Measurements from ENCODE around the gene ID3.

Gene ID3

DNA sequence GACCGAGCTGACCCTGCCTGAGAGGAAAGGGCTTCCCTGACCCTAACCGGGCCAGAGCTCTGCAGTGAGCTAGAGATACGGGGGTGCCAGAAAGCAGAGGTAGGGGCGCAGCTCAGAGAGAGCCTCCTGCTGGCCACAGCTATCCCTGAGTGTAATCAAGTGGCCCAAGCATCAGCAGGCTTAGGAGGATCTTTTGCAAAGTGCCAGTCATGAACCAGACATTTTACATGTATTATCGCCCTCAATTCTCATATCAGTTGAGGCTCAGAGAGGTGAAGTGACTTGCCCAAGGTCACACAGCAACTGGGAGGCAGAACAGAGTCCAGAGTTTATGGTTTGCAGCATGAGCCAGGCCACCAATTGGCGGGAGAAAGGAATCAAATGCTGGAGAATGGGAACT is 7.0 kb upstream of the ID3 start:
- Histone ChIP-seq H3K27me3 (ENCODE audit: control insufficient read depth, low read length) (0 out of 2 replicates have a peak, but pooled peaks cover 4% of the 10 kb centered on the region), H3K36me3 (ENCODE audit: control insufficient read depth, low read length) (no peaks in the 10 kb centered on the region), H3K79me2 (ENCODE audit: control insufficient read depth, low read length) (no peaks in the 10 kb centered on the region), H3K9me3 (ENCODE audit: control insufficient read depth, insufficient read depth, low read length) (no peaks in the 10 kb centered on the region), H3K9me2 (replicated peaks; ENCODE audit: control insufficient read depth, low read length) (no peaks in the 10 kb centered on the region), H4K20me1 (ENCODE audit: control insufficient read depth, insufficient read depth, low read depth, low read length) (no peaks in the 10 kb centered on the region), H3F3A (ENCODE audit: control insufficient read depth, insufficient read depth) (peaks cover 30% of the 10 kb centered on the region), H3K4me1 (ENCODE audit: control insufficient read depth, low read length) (peaks cover 71% of the 10 kb centered on the region), H3K4me3 (ENCODE audit: low read length) (no peak overlapping the region), H3K4me2 (ENCODE audit: low read length) (no peak overlapping the region), H3K27ac (ENCODE audit: low read depth, low read length) (no peak overlapping the region)
- TF ChIP-seq, protein P1, sequence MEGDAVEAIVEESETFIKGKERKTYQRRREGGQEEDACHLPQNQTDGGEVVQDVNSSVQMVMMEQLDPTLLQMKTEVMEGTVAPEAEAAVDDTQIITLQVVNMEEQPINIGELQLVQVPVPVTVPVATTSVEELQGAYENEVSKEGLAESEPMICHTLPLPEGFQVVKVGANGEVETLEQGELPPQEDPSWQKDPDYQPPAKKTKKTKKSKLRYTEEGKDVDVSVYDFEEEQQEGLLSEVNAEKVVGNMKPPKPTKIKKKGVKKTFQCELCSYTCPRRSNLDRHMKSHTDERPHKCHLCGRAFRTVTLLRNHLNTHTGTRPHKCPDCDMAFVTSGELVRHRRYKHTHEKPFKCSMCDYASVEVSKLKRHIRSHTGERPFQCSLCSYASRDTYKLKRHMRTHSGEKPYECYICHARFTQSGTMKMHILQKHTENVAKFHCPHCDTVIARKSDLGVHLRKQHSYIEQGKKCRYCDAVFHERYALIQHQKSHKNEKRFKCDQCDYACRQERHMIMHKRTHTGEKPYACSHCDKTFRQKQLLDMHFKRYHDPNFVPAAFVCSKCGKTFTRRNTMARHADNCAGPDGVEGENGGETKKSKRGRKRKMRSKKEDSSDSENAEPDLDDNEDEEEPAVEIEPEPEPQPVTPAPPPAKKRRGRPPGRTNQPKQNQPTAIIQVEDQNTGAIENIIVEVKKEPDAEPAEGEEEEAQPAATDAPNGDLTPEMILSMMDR (IDR thresholded peaks at IDR 0.05; ENCODE audit: low read depth, low read length, poor library complexity, severe bottlenecking), result peak; percentile 55
- TF ChIP-seq EZH2phosphoT487 (IDR thresholded peaks at IDR 0.05; ENCODE audit: borderline replicate concordance, low read length), result no peak

DNA sequence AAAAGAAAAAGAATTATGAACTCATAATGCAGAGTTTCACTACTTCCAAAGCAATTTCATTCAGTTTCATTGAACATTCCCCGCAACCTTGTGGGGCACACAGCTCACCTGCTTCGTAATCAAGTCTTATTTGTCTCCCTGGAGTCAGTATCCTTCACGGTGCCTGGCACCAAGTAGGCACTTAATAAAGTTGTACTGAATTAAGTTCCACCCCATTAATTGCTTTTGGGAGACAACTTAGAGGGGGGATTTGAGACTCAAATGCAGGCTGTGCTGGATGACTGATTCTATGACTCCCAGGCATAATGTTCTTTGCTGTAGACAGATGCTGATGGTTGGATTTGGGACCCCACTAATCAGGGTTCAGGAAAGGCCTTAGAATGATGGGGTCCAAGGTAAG is 6.5 kb upstream of the ID3 start:
- Histone ChIP-seq H3K4me3 (ENCODE audit: low read length) (no peak overlapping the region), H4K20me1 (ENCODE audit: control insufficient read depth, insufficient read depth, low read depth, low read length) (no peaks in the 10 kb centered on the region), H3K79me2 (ENCODE audit: control insufficient read depth, low read length) (no peaks in the 10 kb centered on the region), H3K36me3 (ENCODE audit: control insufficient read depth, low read length) (no peaks in the 10 kb centered on the region), H3F3A (ENCODE audit: control insufficient read depth, insufficient read depth) (peaks cover 35% of the 10 kb centered on the region), H3K9me2 (replicated peaks; ENCODE audit: control insufficient read depth, low read length) (no peaks in the 10 kb centered on the region), H3K9me3 (ENCODE audit: control insufficient read depth, insufficient read depth, low read length) (no peaks in the 10 kb centered on the region), H3K27ac (ENCODE audit: low read depth, low read length) (no peak overlapping the region), H3K4me1 (ENCODE audit: control insufficient read depth, low read length) (peaks cover 74% of the 10 kb centered on the region), H3K4me2 (ENCODE audit: low read length) (no peak overlapping the region), H3K27me3 (ENCODE audit: control insufficient read depth, low read length) (0 out of 2 replicates have a peak, but pooled peaks cover 4% of the 10 kb centered on the region)
- TF ChIP-seq EZH2phosphoT487 (IDR thresholded peaks at IDR 0.05; ENCODE audit: borderline replicate concordance, low read length), result no peak
- TF ChIP-seq, protein P1 (IDR thresholded peaks at IDR 0.05; ENCODE audit: low read depth, low read length, poor library complexity, severe bottlenecking), result no peak

DNA sequence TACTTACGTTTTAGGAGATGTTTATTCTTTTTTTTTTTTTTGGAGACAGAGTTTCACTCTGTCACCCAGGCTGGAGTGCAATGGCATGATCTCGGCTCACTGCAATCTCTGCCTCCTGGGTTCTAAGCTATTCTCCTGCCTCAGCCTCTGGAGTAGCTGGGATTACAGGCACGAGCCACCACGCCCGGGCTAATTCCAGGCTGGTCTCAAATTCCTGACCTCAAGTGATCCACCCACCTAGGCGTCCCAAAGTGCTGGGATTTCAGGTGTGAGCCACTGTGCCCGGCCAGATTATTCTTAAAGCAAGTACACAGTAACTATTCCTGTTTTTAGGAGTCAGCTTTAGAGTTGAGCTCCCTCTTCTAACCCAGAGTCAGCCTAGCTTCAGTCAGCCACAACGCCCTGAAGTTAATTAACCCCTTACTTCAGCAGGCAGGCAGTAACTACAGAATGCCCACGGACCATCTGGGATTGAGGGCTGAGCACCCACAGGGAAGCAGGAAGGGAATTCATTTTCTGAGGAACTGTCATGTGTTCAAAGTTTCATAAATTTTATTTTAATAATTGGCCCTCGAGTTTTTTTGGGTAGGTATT is 5.3 kb upstream of the ID3 start:
- Histone ChIP-seq H3K27me3 (ENCODE audit: control insufficient read depth, low read length) (peaks cover 4% of the 10 kb centered on the region; the same call in 1 of the 2 replicates), H3K4me2 (ENCODE audit: low read length) (no peak overlapping the region), H3K79me2 (ENCODE audit: control insufficient read depth, low read length) (peaks cover 3% of the 10 kb centered on the region; the same call in 1 of the 2 replicates), H3K4me1 (ENCODE audit: control insufficient read depth, low read length) (peaks cover 80% of the 10 kb centered on the region), H3K9me2 (replicated peaks; ENCODE audit: control insufficient read depth, low read length) (no peaks in the 10 kb centered on the region), H3K27ac (ENCODE audit: low read depth, low read length) (no peak overlapping the region), H3F3A (ENCODE audit: control insufficient read depth, insufficient read depth) (peaks cover 35% of the 10 kb centered on the region), H3K36me3 (ENCODE audit: control insufficient read depth, low read length) (no peaks in the 10 kb centered on the region), H3K4me3 (ENCODE audit: low read length) (no peak overlapping the region), H3K9me3 (ENCODE audit: control insufficient read depth, insufficient read depth, low read length) (no peaks in the 10 kb centered on the region), H4K20me1 (ENCODE audit: control insufficient read depth, insufficient read depth, low read depth, low read length) (no peaks in the 10 kb centered on the region)
- no peak for TF ChIP-seq EZH2phosphoT487 (IDR thresholded peaks at IDR 0.05; ENCODE audit: borderline replicate concordance, low read length)
- TF ChIP-seq, protein P1 (IDR thresholded peaks at IDR 0.05; ENCODE audit: low read depth, low read length, poor library complexity, severe bottlenecking), result no peak
